DMS53 treated with DMSO at 0.1 percent for 48 hours (cell line): ENCODE data around the gene SLC35E2B.
"Not testable (repeated sequence)": the region's sequence is repeated elsewhere in the genome, so short reads cannot be mapped to it uniquely, and the experiment has no call there.

Experiments used
- DNase-seq: peaks from one replicate; lab custom pipeline; 2025; ENCODE audit not compliant: unreplicated experiment; lab: John Stamatoyannopoulos, UW

SLC35E2B gene

DNA sequence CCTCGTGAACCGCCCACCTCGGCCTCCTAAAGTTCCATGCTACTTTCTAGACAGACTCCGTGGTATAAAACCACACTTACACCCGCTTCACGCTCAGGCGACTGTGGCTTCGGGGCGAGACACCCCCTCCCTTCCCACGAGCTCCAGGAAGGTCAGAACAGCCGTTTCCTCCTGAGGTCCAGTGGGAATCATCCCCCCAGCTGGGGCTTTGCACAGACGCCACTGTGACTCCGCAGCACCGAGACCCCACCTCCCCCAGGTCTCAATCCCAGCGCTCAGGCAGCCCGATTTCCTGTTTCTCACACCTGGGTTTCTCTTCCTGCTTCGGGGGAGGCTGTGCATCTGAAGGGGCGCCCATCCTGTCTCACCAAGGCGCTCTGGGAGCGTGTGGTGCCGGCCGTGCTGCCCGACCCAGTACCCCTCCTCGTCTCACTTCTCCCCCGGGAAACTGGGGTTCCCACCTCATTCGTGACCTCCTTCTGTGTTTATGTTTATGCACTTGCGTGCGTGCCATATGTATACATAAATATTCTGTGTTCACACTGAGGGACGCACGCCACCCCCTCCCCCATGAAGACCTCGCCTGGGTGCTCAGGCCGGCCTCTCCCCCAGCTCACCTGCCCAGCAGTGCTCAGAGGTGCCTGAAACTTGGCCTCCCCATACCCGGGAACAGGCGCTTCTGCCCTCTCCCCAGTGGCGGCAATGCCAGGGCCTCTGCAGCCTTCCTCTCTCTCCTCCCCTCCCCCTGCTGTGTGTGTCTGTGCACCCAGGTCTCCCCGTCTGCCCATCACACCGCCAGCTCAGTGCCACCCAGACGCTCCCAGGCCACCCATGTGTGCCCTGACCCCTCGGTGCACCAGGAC, 14.6 kb downstream of the SLC35E2B start:
- no peak for DNase-seq

- DNase-seq, result not testable (repeated sequence)
Observed at GRCh38 chr1:1676087-1676486, 16.5 kb downstream of the SLC35E2B start.

DNA sequence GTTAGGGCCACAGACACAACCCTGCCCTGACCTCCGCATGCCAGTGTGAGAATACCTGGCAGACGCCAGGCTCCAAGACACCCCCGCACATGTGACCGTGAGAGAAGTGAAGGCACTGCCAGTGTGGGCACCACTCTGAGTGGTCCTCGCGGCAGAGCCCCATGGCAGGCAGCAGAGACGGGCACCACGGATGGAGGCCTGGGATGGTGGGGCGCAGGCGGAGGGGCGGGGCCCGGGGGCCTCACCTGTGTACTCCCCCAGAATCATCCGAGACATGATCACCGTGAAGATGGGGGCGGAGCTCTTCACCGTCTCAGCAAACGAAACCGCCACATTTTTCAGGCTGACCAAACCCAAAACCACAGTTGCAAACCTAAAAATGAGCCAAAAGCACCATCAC, 17.4 kb downstream of the SLC35E2B start:
- DNase-seq, result not testable (repeated sequence)

DNA sequence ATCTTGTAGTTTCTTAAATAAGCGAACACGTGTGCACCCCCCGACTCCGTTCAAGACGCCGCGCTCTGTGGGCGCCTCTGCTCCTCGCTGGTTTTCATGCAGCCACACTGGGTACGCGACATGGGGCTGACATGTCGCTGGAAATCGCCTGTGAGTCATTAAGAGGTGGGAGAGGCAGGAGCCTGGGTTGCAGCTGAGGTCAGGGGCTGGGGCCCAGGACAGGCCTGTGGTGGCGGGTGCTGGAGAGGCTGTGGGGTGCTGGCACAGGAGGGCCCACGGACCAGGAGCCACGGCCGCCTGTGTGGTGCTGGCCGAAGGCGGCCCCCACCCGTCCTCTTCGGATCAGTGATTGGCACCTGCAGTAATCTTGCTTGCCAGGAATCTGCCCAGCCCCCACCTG, 17.8 kb downstream of the SLC35E2B start:
- DNase-seq, result not testable (repeated sequence)

DNA sequence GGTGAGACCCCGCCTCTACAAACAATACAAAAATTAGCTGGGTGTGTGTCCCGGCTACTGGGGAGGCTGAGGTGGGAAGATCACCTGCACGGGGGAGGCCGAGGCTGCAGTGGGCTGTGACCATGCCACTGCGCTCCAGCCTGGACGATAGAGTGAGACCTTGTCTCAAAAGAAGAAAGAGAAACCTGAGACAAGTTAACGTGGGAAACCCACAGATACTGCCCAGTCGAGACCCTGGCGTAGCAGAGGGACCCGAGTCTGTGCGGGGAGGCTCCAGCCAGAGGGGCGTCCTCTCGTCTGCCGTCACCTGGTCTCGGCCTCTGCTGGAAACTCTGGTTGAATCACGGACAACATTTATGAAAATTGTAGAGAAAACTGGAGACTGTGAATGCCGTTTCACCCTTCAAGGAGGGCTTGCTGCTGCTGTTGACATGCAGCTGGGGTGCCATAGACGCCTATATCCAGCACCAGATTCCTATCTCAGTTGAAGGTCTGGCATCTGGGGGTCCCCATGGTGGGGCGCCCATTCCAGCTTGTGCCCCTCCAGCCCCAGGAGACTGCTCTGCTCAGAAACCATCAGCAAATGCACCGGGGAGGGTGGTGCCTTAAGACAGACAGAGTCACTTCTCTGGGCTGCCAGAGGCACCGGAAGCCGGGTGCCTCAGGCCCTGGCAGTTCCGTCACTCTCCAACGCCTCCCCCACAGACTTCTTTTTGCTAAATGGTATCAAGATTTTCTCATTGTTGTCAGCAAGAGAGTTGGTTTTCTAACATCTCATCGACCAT, 20.2 kb downstream of the SLC35E2B start:
- no peak for DNase-seq

DNA sequence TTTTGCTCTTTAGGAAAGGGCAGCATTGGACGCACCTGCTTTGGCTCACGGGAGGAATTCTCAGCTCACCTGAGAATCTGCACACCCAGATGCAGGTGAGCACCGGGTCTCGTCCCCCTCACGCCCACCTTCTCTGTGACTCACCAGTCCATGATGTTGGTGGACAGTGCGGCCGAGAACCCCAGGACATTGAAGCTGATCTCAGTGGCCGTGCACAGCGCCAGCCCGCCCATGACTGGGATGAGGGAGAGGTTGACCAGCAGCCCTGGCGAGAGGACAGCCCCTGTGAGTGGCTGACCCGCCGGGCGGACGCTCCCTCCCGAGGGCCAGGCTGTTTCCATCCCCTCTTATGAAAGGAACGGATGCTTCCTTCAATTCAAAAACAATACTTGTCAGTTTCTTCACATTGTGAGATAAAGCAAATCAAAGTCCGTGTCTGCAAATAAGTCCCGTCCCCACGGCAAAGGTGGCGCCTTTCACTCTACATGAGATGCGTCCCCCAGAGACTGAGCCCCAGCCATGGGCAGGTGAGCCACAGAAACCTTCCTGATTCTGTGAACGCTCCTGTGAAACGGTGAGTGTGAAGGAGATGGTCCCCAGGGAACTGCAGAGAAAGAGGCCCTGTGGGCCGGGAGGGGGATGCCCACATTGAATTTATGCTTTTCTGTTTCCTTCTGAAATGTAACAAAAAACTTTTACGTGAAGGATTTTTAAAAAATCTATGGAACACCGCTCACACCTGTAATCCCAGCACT, 21.1 kb downstream of the SLC35E2B start:
- no peak for DNase-seq

DNA sequence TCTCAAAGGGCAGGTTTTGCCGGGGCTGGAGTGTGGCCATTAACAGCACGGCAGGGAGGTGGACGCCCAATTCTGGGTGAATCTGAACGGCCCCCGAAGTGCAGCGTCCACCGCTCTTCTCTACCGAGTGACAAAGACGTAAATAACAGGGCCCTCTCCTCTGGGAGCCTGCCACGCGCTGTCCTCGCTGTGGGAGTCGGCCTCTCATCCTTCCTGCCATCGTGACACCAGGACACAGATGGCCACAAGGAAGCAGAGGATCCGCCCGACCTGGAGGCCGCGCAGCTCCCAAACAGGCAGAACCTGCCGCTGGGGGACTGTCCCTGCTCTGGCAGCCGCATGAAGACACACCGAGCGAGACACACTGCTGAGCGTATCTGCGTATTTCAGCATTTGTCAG, 21.7 kb downstream of the SLC35E2B start:
- DNase-seq, result no peak

GRCh38 chr1:1669468-1670440, 22.8 kb downstream of the SLC35E2B start:
- DNase-seq, result no peak

DNA sequence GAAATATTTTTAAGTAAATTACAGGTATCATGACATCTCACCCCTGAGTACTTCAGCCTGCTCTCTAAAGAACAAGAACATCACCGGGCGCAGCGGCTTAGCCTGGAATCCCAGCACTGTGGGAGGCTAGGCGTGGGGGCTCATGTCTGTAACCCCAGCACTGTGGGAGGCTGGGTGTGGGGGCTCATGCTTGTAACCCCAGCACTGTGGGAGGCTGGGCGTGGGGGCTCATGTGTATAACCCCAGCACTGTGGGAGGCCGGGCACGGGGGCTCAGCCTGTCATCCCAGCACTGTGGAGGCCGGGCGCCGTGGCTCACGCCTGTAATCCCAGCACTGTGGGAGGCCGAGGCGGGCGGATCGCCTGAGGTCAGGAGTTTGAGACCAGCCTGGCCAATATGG, 26.1 kb downstream of the SLC35E2B start:
- DNase-seq, result no peak

DNA sequence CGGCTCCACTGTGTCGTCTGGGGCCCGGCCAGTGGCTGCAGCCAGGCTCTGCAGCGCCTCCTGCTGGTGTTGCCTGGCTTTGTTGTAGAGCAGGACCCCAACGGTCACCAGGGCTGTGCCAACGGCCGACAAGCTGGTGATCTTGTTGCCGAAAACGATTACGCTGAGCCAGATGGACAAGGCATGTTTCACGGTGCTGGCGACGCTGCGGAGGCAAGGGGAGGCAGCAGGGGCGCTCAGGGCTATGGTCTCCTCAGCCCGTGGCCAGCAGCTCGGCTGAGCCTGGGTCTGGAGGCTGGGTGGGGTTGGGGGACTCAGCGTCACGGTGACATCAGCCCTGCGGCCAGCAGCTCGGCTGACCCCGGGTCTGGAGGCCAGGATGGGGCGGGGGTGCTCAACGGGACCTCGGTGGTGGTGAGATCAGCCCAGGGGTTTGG, 26.8 kb downstream of the SLC35E2B start:
- no peak for DNase-seq

GRCh38 chr1:1664941-1665814, 27.4 kb downstream of the SLC35E2B start:
- DNase-seq, result no peak

DNA sequence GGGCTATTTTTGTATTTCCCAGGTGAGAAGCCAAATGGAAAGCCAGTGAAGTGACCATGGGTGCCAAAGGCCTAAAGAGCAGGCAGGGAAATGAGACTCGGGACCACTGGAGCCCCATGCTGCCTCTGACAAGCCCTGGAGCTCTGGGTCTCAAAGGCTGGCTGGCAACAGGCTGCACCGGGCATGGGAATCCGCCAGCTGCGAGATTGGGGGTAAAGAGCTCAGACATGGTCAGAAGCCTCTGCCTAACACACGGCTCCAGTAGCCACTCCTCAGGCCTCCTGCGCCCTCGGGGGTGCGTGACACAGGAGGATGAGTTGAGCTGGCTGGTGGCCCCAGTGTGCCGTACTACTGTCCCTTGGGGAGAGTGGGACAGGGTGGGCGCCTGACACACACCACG, 28.3 kb downstream of the SLC35E2B start:
- not testable (repeated sequence) for DNase-seq

- not testable (repeated sequence) for DNase-seq
Observed at GRCh38 chr1:1662830-1663560, 29.6 kb downstream of the SLC35E2B start.

- not testable (repeated sequence) for DNase-seq
Observed at GRCh38 chr1:1662392-1662791, 30.2 kb downstream of the SLC35E2B start.

- peak; percentile 89 for DNase-seq
Observed at GRCh38 chr1:1658583-1659549, 33.7 kb downstream of the SLC35E2B start, which contains the start of gene CDK11B. CDK11B (minus strand) TSS chr1:1659004; CDS start chr1:1657485, 1,519 bp downstream.

DNA sequence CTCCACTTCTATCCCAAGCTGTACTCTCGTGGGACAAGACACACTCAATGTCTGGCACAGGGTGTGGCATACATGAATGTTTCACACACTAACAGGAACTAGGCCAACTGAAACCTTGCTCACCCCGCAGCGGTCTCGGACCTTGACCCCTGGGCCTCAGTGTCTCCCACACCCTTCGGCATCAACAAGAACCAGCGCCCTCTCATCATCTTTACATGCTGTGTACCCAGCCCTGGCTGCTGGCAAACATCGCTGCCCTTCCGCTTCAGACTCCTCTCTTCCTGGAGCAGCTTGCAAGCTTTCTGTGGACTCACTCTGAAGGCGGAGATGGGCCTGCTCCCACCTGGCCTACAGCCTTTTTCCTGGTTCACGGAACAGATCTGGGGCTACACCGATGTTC, 44.3 kb downstream of the SLC35E2B start:
- not testable (repeated sequence) for DNase-seq

- not testable (repeated sequence) for DNase-seq
Observed at GRCh38 chr1:1647567-1648241, 44.9 kb downstream of the SLC35E2B start.
